Upper lobe of left lung (tissue), 4 donors: ENCODE measurements around the gene THAP9.

Experiments used
- CTCF ChIP-seq, 6 experiments: fragments of 450-650 bp in 4 of 6; fragments of 200-600 bp in 2 of 6; sonication (generic) in 2 of 6; IDR thresholded peaks; one replicate each; pipeline ENCODE4 v1.5.1; 2016 to 2019; ENCODE audit warnings: antibody characterized with exemption in 6 of 6
- EP300 ChIP-seq, 4 donors: sonication (generic); formaldehyde crosslinking; IDR thresholded peaks; one replicate each; pipeline ENCODE4 v1.5.1; 2017; ENCODE audit warnings: antibody characterized with exemption in 4 of 4, control low read depth in 2 of 4
- POLR2A ChIP-seq, 4 donors: fragments of 450-650 bp; IDR thresholded peaks; one replicate each; pipeline ENCODE4 v1.5.1; 2016 to 2017; ENCODE audit warnings: antibody characterized with exemption in 4 of 4, mild to moderate bottlenecking in 2 of 4
- POLR2AphosphoS5 ChIP-seq, 2 donors: sonication (generic); formaldehyde crosslinking; IDR thresholded peaks; one replicate each; pipeline ENCODE4 v1.5.1; 2017; ENCODE audit warnings: antibody characterized with exemption in 2 of 2

- TF ChIP-seq POLR2A (IDR thresholded peaks at IDR 0.05) (no peak), CTCF (IDR thresholded peaks at IDR 0.05) (no peak), POLR2AphosphoS5 (IDR thresholded peaks at IDR 0.05) (no peak), EP300 (IDR thresholded peaks at IDR 0.05) (no peak)
These were observed 8.6 kb upstream of the THAP9 start for GRCh38 chr4:82891707-82892466.
